Retinal pigment epithelial cell (primary cell): ENCODE data around the gene NDOR1.

Experiments
- DNase-seq: peaks from one replicate; pipeline ENCODE4 v3.0.0-alpha.2; 2010; ENCODE audit warnings: low read depth
- H3K4me3 ChIP-seq: 2 replicates; pipeline ENCODE4 v1.5.1; 2011; ENCODE audit warnings: mild to moderate bottlenecking, low read length, control low read depth, moderate library complexity
- CTCF ChIP-seq: conservative IDR thresholded peaks from 2 replicates; pipeline ENCODE4 v1.5.1; 2011; ENCODE audit warnings: low read depth, low read length, control low read depth, inconsistent platforms

Gene NDOR1

DNA sequence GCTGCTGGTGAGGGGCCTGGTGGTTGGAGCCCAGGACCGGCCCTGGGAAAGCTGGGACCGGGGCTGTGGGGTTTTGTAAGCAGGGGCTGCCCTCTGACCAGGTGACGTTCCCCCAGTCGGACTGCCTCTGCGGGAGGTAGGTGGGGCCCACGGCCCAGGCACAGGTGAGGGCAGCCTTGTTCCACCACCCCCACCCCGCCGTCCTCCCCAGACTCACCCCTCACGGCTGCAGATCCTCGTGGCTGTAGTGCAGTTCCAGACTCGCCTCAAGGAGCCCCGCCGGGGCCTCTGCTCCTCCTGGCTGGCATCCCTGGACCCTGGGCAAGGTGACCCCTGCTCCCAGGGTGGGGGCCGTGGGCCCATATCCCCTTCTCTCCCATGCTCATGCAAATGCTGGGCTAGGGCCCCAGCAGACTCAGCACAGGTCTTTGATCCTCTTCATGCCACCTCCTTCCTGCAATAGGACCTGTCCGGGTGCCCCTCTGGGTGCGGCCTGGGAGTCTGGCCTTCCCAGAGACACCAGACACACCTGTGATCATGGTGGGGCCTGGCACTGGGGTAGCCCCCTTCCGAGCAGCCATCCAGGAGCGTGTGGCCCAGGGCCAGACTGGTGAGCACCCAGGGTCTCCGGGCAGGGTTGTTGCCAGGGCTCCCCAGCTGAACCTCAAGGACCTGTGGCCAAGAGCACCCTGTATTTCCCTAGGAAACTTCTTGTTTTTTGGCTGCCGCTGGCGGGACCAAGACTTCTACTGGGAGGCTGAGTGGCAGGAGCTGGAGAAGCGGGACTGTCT lies 9.9 kb downstream of the NDOR1 start:
- no peak for TF ChIP-seq CTCF
- no peak overlapping the region for H3K4me3 ChIP-seq
- DNase-seq, result no peak

GRCh38 chr9:137216188-137216965 lies 10.9 kb downstream of the NDOR1 start:
- TF ChIP-seq CTCF, result no peak

GRCh38 chr9:137217276-137218211 lies 12.0 kb downstream of the NDOR1 start:
- TF ChIP-seq CTCF, result no peak
- DNase-seq, result no peak
- no peak overlapping the region for H3K4me3 ChIP-seq

More at GRCh38 chr9:137216188-137216965, 10.9 kb downstream of the NDOR1 start:
- DNase-seq, result no peak
- no peak overlapping the region for H3K4me3 ChIP-seq

DNA sequence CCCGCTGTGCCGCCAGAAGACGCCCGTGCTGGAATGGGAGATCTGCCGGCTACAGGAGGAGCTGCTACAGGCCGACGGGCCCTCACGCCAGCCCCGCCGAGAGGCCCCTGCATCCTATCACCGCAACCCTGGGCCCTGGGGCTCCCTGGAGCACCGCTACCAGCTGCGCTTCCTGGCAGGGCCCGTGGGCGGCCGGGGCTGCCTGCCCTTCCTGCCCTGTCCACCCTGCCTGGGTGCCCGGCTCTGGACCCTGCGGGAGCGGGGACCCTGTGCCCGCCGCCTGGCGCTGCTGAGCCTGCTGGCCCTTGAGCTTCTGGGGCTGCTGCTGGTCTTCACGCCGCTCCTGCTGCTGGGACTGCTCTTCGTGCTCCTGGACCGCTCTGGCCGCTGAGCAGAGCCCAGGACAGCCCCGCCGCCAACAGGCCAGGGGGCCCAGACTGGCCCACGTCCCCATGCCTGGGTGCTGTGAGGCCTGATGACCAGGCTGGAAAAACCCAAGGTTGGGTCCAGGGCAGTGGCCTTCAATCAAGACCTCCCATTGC lies 12.8 kb downstream of the NDOR1 start:
- TF ChIP-seq CTCF, result no peak
- DNase-seq, result no peak
- H3K4me3 ChIP-seq, result no peak overlapping the region

DNA sequence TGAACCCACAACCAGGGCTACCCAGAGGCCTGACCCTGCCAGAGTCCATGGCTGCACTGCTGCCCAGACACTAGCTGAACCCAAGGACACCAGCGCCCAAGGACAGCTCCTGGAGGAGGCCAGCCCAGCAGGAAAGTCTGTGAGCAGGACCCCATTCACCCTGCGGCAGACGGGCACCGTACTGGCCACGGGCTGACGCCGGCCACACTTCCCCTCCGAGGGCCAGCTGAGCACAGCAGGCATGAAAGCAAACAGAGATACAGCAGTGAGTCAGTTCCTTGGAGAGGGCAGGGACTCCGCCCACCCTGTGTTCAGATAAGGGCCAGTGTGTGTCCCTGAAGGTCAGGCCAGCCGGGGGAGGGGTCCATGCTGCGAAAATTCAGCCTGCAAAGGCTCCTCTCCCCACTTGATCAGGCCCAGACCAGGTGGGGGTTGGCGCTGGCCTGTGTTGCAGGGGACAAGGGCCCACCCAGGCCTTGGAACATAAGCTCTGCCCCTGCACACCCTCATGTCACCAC lies 13.3 kb downstream of the NDOR1 start:
- no peak overlapping the region for H3K4me3 ChIP-seq
- TF ChIP-seq CTCF, result no peak
- no peak for DNase-seq

GRCh38 chr9:137219757-137220316 lies 14.3 kb downstream of the NDOR1 start:
- TF ChIP-seq CTCF, result no peak
- no peak overlapping the region for H3K4me3 ChIP-seq
- DNase-seq, result no peak
